Mesendoderm (in vitro differentiated cells): Measurements from ENCODE around the gene LCN2.

Experiments used
- DNase-seq: peaks from one replicate; pipeline ENCODE4 v3.0.0; 2013
- H2AK5ac ChIP-seq: 2 replicates; pipeline ENCODE4 v1.6.1; 2013; ENCODE audit warnings: low read length, inconsistent platforms
- H2BK120ac ChIP-seq: 2 replicates; pipeline ENCODE4 v1.6.1; 2013; ENCODE audit warnings: low read depth, mild to moderate bottlenecking, low read length, moderate library complexity, mixed read lengths
- H2BK15ac ChIP-seq: replicated peaks from 2 replicates; pipeline ENCODE4 v1.6.1; 2013; ENCODE audit warnings: low read depth, mild to moderate bottlenecking, moderate library complexity
- H2BK5ac ChIP-seq: 2 replicates; pipeline ENCODE4 v1.6.1; 2013; ENCODE audit warnings: low read length, inconsistent platforms
- H3K18ac ChIP-seq: 2 replicates; pipeline ENCODE4 v1.6.1; 2013; ENCODE audit warnings: mild to moderate bottlenecking, low read length, mixed read lengths
- H3K23ac ChIP-seq: one replicate; pipeline ENCODE4 v1.6.1; 2013; ENCODE audit warnings: low read length
- H3K27ac ChIP-seq: 2 replicates; pipeline ENCODE4 v1.5.1; 2013; ENCODE audit warnings: low read depth, mild to moderate bottlenecking, inconsistent platforms, low read length, moderate library complexity
- H3K27me3 ChIP-seq: 2 replicates; pipeline ENCODE4 v1.6.1; 2013; ENCODE audit warnings: low read length, control low read depth, mild to moderate bottlenecking, inconsistent platforms; ENCODE audit not compliant: insufficient read depth, poor library complexity
- H3K36me3 ChIP-seq: 2 replicates; pipeline ENCODE4 v1.6.1; 2013; ENCODE audit warnings: low read length, inconsistent platforms; ENCODE audit not compliant: control insufficient read depth, insufficient read depth
- H3K4ac ChIP-seq: one replicate; pipeline ENCODE4 v1.6.1; 2013; ENCODE audit warnings: low read depth, mild to moderate bottlenecking, low read length, moderate library complexity
- H3K4me1 ChIP-seq: 2 replicates; pipeline ENCODE4 v1.6.1; 2013; ENCODE audit warnings: low read depth, low read length, inconsistent platforms; ENCODE audit not compliant: control insufficient read depth
- H3K4me2 ChIP-seq: 2 replicates; pipeline ENCODE4 v1.6.1; 2013; ENCODE audit warnings: low read length
- H3K4me3 ChIP-seq: 2 replicates; pipeline ENCODE4 v1.5.1; 2013; ENCODE audit warnings: mild to moderate bottlenecking, low read length
- H3K56ac ChIP-seq: one replicate; pipeline ENCODE4 v1.6.1; 2013; ENCODE audit warnings: low read length
- H3K79me1 ChIP-seq: 2 replicates; pipeline ENCODE4 v1.6.1; 2013; ENCODE audit warnings: low read length, inconsistent platforms
- H3K79me2 ChIP-seq: 2 replicates; pipeline ENCODE4 v1.6.1; 2013; ENCODE audit warnings: mild to moderate bottlenecking, low read length; ENCODE audit not compliant: control insufficient read depth, insufficient read depth
- H3K9ac ChIP-seq: 2 replicates; pipeline ENCODE4 v1.6.1; 2013; ENCODE audit warnings: low read length, inconsistent platforms
- H4K5ac ChIP-seq: one replicate; pipeline ENCODE4 v1.6.1; 2013; ENCODE audit warnings: low read length
- H4K8ac ChIP-seq: one replicate; pipeline ENCODE4 v1.6.1; 2013; ENCODE audit warnings: low read depth, mild to moderate bottlenecking, control low read depth, low read length, moderate library complexity
- WGBS: extraction: QIAGEN DNeasy Blood & Tissue Kit; methylation state at CpG from one replicate; pipeline ENCODE4 v1.1.7; 2013; ENCODE audit warnings: low lambda C conversion rate, missing lambda C conversion rate; ENCODE audit not compliant: insufficient coverage; ENCODE audit errors: extremely low coverage; 5-methylcytosine and 5-hydroxymethylcytosine counted together

Gene LCN2

GRCh38 chr9:128106181-128106939, 42.9 kb upstream of the LCN2 start:
- Histone ChIP-seq H3K4ac (no peak overlapping the region), H4K5ac (no peak overlapping the region), H4K8ac (no peak overlapping the region), H3K79me2 (no peaks in the 10 kb centered on the region), H3K9ac (no peak overlapping the region), H3K18ac (no peak overlapping the region), H3K4me3 (no peak overlapping the region), H2BK15ac (no peak overlapping the region), H3K4me2 (no peak overlapping the region), H3K79me1 (no peaks in the 10 kb centered on the region), H2AK5ac (no peak overlapping the region), H3K4me1 (no peaks in the 10 kb centered on the region), H3K23ac (no peak overlapping the region), H3K56ac (no peak overlapping the region), H2BK120ac (no peak overlapping the region), H3K27ac (no peak overlapping the region), H2BK5ac (no peak overlapping the region), H3K27me3 (no peaks in the 10 kb centered on the region), H3K36me3 (peaks cover 6% of the 10 kb centered on the region)
- no peak for DNase-seq
- WGBS, result no CpG with 5 or more reads among the region's 23 CpGs

GRCh38 chr9:128106940-128107467, 42.2 kb upstream of the LCN2 start:
- H3K56ac ChIP-seq, result no peak overlapping the region
- DNase-seq, result no peak
- no peak overlapping the region for H4K5ac ChIP-seq
- no peak overlapping the region for H3K9ac ChIP-seq
- peaks cover 6% of the 10 kb centered on the region for H3K36me3 ChIP-seq
- H3K27ac ChIP-seq, result no peak overlapping the region
- no peak overlapping the region for H3K23ac ChIP-seq
- no CpG with 5 or more reads among the region's 23 CpGs for WGBS
- H3K27me3 ChIP-seq, result no peaks in the 10 kb centered on the region
- H3K79me2 ChIP-seq, result no peaks in the 10 kb centered on the region
- H3K79me1 ChIP-seq, result no peaks in the 10 kb centered on the region
- no peak overlapping the region for H2BK15ac ChIP-seq
- no peak overlapping the region for H2AK5ac ChIP-seq
- H4K8ac ChIP-seq, result no peak overlapping the region
- H3K4ac ChIP-seq, result no peak overlapping the region
- no peak overlapping the region for H2BK120ac ChIP-seq
- H3K18ac ChIP-seq, result no peak overlapping the region
- H3K4me3 ChIP-seq, result no peak overlapping the region
- no peak overlapping the region for H3K4me2 ChIP-seq
- H2BK5ac ChIP-seq, result no peak overlapping the region
- no peaks in the 10 kb centered on the region for H3K4me1 ChIP-seq

- Histone ChIP-seq H3K36me3 (peaks cover 6% of the 10 kb centered on the region), H3K79me2 (no peaks in the 10 kb centered on the region), H4K8ac (no peak overlapping the region), H2BK5ac (no peak overlapping the region), H3K79me1 (no peaks in the 10 kb centered on the region), H3K4ac (no peak overlapping the region), H3K27ac (no peak overlapping the region), H3K56ac (no peak overlapping the region), H3K4me3 (no peak overlapping the region), H3K27me3 (no peaks in the 10 kb centered on the region), H3K4me1 (no peaks in the 10 kb centered on the region), H3K4me2 (no peak overlapping the region), H2BK120ac (no peak overlapping the region), H2BK15ac (no peak overlapping the region), H3K18ac (no peak overlapping the region), H4K5ac (no peak overlapping the region), H3K23ac (no peak overlapping the region), H3K9ac (no peak overlapping the region), H2AK5ac (no peak overlapping the region)
- WGBS, result no CpG with 5 or more reads among the region's 18 CpGs
- DNase-seq, result no peak
Observed at GRCh38 chr9:128107468-128108268, 41.6 kb upstream of the LCN2 start.

- Histone ChIP-seq H3K36me3 (peaks cover 6% of the 10 kb centered on the region), H2BK15ac (no peak overlapping the region), H4K8ac (no peak overlapping the region), H3K4me2 (no peak overlapping the region), H3K27me3 (no peaks in the 10 kb centered on the region), H3K79me2 (no peaks in the 10 kb centered on the region), H3K4me3 (no peak overlapping the region), H2BK5ac (no peak overlapping the region), H3K27ac (no peak overlapping the region), H3K23ac (no peak overlapping the region), H4K5ac (no peak overlapping the region), H3K9ac (no peak overlapping the region), H3K4ac (no peak overlapping the region), H3K79me1 (no peaks in the 10 kb centered on the region), H2AK5ac (no peak overlapping the region), H3K18ac (no peak overlapping the region), H3K56ac (no peak overlapping the region), H2BK120ac (no peak overlapping the region), H3K4me1 (no peaks in the 10 kb centered on the region)
- no peak for DNase-seq
- WGBS, result no CpG with 5 or more reads among the region's 15 CpGs
Observed at GRCh38 chr9:128108269-128109049, 40.8 kb upstream of the LCN2 start.

GRCh38 chr9:128109050-128109709, 40.1 kb upstream of the LCN2 start:
- Histone ChIP-seq H3K4me2 (no peak overlapping the region), H3K18ac (no peak overlapping the region), H3K56ac (no peak overlapping the region), H2AK5ac (no peak overlapping the region), H2BK15ac (no peak overlapping the region), H3K23ac (no peak overlapping the region), H3K4ac (no peak overlapping the region), H3K27me3 (no peaks in the 10 kb centered on the region), H3K79me1 (no peaks in the 10 kb centered on the region), H3K4me1 (no peaks in the 10 kb centered on the region), H3K36me3 (peaks cover 4% of the 10 kb centered on the region), H2BK5ac (no peak overlapping the region), H2BK120ac (no peak overlapping the region), H3K27ac (no peak overlapping the region), H3K9ac (no peak overlapping the region), H4K8ac (no peak overlapping the region), H4K5ac (no peak overlapping the region), H3K4me3 (no peak overlapping the region), H3K79me2 (no peaks in the 10 kb centered on the region)
- DNase-seq, result no peak
- no CpG with 5 or more reads among the region's 20 CpGs for WGBS
